Coronary artery (tissue), 2 donors: ENCODE measurements around the gene SLC35F6.

ENCODE experiments used
- DNase-seq: peaks from one replicate; pipeline ENCODE4 v3.0.0-alpha.2; 2017; ENCODE audit warnings: low spot score
- H3K27ac ChIP-seq, 2 donors: fragments of 200-600 bp; sonication (generic); one replicate each; pipeline ENCODE4 v1.5.1; 2016 to 2019
- H3K4me3 ChIP-seq: fragments of 200-600 bp; sonication (generic); 2 replicates; pipeline ENCODE4 v1.5.1; 2016; ENCODE audit warnings: mild to moderate bottlenecking, moderate library complexity
- TF ChIP-seq, protein P1 (sequence below): fragments of 200-600 bp; sonication (generic); IDR thresholded peaks from one replicate; pipeline ENCODE4 v1.5.1; 2019; ENCODE audit warnings: antibody characterized with exemption

The SLC35F6 gene

DNA sequence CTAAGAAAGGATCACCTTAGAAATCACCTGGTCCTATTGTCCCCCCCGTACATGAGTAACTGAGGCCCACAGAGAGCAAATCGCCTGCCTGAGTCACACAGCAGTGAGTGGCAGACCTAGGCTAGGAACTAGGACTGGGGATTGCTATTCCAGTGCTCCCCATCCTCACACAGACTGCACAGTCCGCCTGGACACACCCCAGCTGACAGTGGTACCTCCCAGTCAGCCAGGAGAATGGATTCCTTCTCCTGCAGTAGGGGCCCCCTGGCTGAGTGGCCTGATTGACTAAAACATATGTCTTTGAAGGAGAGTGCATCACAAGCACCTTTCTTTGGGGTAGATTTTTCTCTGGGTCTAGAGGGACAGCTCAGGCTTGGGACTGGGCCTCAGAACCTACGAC lies 32.4 kb upstream of the SLC35F6 start:
- TF ChIP-seq, protein P1, sequence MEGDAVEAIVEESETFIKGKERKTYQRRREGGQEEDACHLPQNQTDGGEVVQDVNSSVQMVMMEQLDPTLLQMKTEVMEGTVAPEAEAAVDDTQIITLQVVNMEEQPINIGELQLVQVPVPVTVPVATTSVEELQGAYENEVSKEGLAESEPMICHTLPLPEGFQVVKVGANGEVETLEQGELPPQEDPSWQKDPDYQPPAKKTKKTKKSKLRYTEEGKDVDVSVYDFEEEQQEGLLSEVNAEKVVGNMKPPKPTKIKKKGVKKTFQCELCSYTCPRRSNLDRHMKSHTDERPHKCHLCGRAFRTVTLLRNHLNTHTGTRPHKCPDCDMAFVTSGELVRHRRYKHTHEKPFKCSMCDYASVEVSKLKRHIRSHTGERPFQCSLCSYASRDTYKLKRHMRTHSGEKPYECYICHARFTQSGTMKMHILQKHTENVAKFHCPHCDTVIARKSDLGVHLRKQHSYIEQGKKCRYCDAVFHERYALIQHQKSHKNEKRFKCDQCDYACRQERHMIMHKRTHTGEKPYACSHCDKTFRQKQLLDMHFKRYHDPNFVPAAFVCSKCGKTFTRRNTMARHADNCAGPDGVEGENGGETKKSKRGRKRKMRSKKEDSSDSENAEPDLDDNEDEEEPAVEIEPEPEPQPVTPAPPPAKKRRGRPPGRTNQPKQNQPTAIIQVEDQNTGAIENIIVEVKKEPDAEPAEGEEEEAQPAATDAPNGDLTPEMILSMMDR, result no peak
- no peak overlapping the region for H3K27ac ChIP-seq
- no peak overlapping the region for H3K4me3 ChIP-seq
- no peak for DNase-seq

DNA sequence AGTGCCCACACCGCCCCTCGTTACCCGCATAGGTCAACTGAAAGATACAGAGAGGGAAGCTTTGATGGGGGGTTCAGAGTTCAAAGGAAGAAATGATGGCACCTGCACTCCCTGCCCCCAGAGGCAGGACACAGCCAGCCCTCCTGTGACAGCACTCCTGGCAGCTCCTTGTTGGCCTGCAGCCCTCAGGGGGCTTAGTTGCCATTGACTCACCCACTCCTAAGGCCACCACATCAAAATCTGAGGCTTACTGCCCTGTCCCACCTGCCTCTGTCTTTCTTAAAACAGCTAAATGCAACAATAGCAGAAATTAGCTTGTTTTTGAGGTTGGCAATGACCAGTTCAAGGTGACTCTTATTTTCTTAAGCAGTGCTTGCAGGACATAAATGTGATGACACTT lies 31.6 kb upstream of the SLC35F6 start:
- Histone ChIP-seq H3K4me3 (no peak overlapping the region), H3K27ac (no peak overlapping the region)
- DNase-seq, result no peak
- TF ChIP-seq, protein P1, result no peak

- DNase-seq, result no peak
- no peak overlapping the region for H3K27ac ChIP-seq
- H3K4me3 ChIP-seq, result no peak overlapping the region
- TF ChIP-seq, protein P1, result no peak
Measured at GRCh38 chr2:26733413-26733812, 30.7 kb upstream of the SLC35F6 start.

DNA sequence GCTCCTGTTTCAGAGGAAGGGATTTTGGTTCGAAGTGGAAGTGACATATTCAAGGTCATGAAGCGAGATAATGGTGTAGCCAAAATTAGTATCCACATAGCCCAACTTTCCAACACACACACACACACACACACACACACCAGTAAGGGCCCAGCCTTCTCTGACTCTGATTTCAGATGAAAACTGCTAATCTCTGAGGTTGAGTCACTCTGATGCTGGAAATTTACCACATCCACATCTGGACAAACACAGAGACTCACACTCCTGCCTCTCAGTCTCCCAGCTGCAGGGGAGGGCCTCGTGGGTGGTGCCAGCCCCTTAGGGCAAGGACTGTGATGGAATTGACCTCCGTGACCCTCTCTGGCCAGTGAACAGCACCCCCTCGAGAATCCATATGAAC lies 29.0 kb upstream of the SLC35F6 start:
- Histone ChIP-seq H3K27ac (peak overlapping the region in 1 of 2 donors; percentile 54), H3K4me3 (no peak overlapping the region)
- no peak for DNase-seq
- TF ChIP-seq, protein P1, result no peak

GRCh38 chr2:26735883-26736588 lies 28.0 kb upstream of the SLC35F6 start:
- DNase-seq, result no peak
- TF ChIP-seq, protein P1, result no peak
- H3K27ac ChIP-seq, result peak overlapping the region in 1 of 2 donors; percentile 12
- no peak overlapping the region for H3K4me3 ChIP-seq

DNA sequence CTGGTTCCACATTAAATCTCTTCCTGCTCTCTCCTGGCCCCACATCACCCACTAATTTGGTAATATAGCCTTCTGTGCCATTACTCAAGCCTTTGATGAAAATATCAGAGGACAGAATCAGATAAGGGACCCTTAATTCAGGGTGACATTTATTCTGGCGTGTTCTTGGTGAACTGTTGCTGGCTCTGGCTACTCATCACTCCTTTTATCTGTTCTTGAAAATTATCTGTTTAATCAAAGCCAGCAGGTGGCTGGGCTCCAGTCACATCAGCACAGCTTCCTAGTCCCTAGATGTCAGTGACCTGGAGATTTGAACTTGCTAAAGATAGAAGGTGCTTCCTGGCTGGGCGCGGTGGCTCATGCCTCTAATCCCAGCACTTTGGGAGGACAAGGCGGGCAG lies 26.9 kb upstream of the SLC35F6 start:
- Histone ChIP-seq H3K4me3 (no peak overlapping the region), H3K27ac (no peak overlapping the region)
- TF ChIP-seq, protein P1, result no peak
- DNase-seq, result no peak

- Histone ChIP-seq H3K4me3 (no peak overlapping the region), H3K27ac (no peak overlapping the region)
- DNase-seq, result no peak
- TF ChIP-seq, protein P1, result no peak
Measured at GRCh38 chr2:26738481-26738880, 25.6 kb upstream of the SLC35F6 start.
